SK-N-SH (cell line): ENCODE results near the gene ESD. TPM values are rescaled to one million over a fixed set of nuclear protein-coding genes. Genes with fewer than 3 reads are reported as not detected.

Experiments
- CTCF ChIA-PET: fragments of 300-600, 350-600 bp; formaldehyde crosslinking; extraction: SDS; loops from one replicate; lab custom pipeline; 2021; lab: Yijun Ruan, JAX
- POLR2A ChIA-PET: fragments of 350-600 bp; sonication (Branson Sonifier 250); formaldehyde crosslinking; extraction: SDS; loops from one replicate; lab custom pipeline; 2020; ENCODE audit warnings: antibody characterized with exemption, inconsistent platforms; lab: Yijun Ruan, JAX
- DNase-seq: peaks from one replicate; pipeline ENCODE4 v3.0.0; 2012
- H2AFZ ChIP-seq: fragments of 200-600 bp; sonication (generic); 2 replicates; pipeline ENCODE4 v1.8.1; 2016; ENCODE audit warnings: antibody characterized with exemption, mild to moderate bottlenecking, low read depth
- H3F3A ChIP-seq: fragments of 200-600 bp; sonication (generic); replicated peaks from 2 replicates; pipeline ENCODE3; 2016; ENCODE audit warnings: antibody characterized with exemption, mild to moderate bottlenecking; ENCODE audit not compliant: insufficient read depth
- H3K27ac ChIP-seq, 2 experiments: fragments of 200-500 bp in 1 of 2; fragments of 200-600 bp in 1 of 2; sonication (Bioruptor generic) in 1 of 2; sonication (generic), shearing (Covaris generic) in 1 of 2; 2 replicates each; pipeline versions ENCODE4 v1.5.1 to v1.6.1; 2014 to 2016; ENCODE audit warnings: low read depth in 2 of 2, inconsistent platforms in 1 of 2, low read length in 1 of 2, mild to moderate bottlenecking in 1 of 2, mixed read lengths in 1 of 2
- H3K27me3 ChIP-seq: fragments of 200-600 bp; sonication (generic), shearing (Covaris generic); 2 replicates; pipeline ENCODE4 v1.6.1; 2016; ENCODE audit warnings: mixed run types; ENCODE audit not compliant: insufficient read depth
- H3K36me3 ChIP-seq, 2 experiments: fragments of 200-500 bp in 1 of 2; fragments of 200-600 bp in 1 of 2; sonication (Bioruptor generic) in 1 of 2; sonication (generic) in 1 of 2; replicated peaks in 1 of 2; 2 replicates each; pipeline versions ENCODE3 to v1.5.1; 2014 to 2016; ENCODE audit warnings: low read length in 1 of 2, mild to moderate bottlenecking in 1 of 2; ENCODE audit not compliant: insufficient read depth in 2 of 2, control insufficient read depth in 1 of 2
- H3K4me1 ChIP-seq, 2 experiments: fragments of 200-500 bp in 1 of 2; fragments of 200-600 bp in 1 of 2; sonication (Bioruptor generic) in 1 of 2; sonication (generic), shearing (Covaris generic) in 1 of 2; 2 replicates each; pipeline versions ENCODE4 v1.5.1 to v1.6.1; 2014 to 2016; ENCODE audit warnings: low read depth in 1 of 2, low read length in 1 of 2, mixed run types in 1 of 2; ENCODE audit not compliant: insufficient read depth in 2 of 2, control insufficient read depth in 1 of 2
- H3K4me2 ChIP-seq: fragments of 200-600 bp; sonication (generic), shearing (Covaris generic); 2 replicates; pipeline ENCODE4 v1.6.1; 2017; ENCODE audit warnings: mixed run types
- H3K4me3 ChIP-seq, 2 experiments: fragments of 200-500 bp in 1 of 2; fragments of 200-600 bp in 1 of 2; sonication (Bioruptor generic) in 1 of 2; sonication (generic), shearing (Covaris generic) in 1 of 2; 2 replicates each; pipeline versions ENCODE4 v1.5.1 to v1.8.1; 2014 to 2016; ENCODE audit warnings: low read depth in 2 of 2, inconsistent platforms in 1 of 2, low read length in 1 of 2, mild to moderate bottlenecking in 1 of 2, mixed read lengths in 1 of 2, moderate library complexity in 1 of 2
- H3K79me2 ChIP-seq: fragments of 200-600 bp; sonication (generic); 2 replicates; pipeline ENCODE4 v1.8.1; 2017; ENCODE audit warnings: mild to moderate bottlenecking; ENCODE audit not compliant: insufficient read depth
- H3K9ac ChIP-seq: fragments of 200-600 bp; sonication (generic); 2 replicates; pipeline ENCODE4 v1.6.1; 2017; ENCODE audit warnings: mixed run types
- H3K9me2 ChIP-seq: fragments of 200-600 bp; sonication (generic); 2 replicates; pipeline ENCODE4 v1.6.1; 2017; ENCODE audit warnings: mixed run types
- H3K9me3 ChIP-seq: fragments of 200-600 bp; sonication (generic); 2 replicates; pipeline ENCODE4 v1.6.1; 2017; ENCODE audit warnings: mixed run types, mild to moderate bottlenecking, moderate library complexity
- H4K20me1 ChIP-seq: fragments of 200-600 bp; sonication (generic); 2 replicates; pipeline ENCODE4 v1.6.1; 2017; ENCODE audit warnings: mild to moderate bottlenecking, mixed run types; ENCODE audit not compliant: insufficient read depth
- EP300 ChIP-seq, 2 experiments: IDR thresholded peaks; 2 replicates each; pipeline versions ENCODE4 v1.4.0 to v1.6.1; 2012; ENCODE audit warnings: borderline replicate concordance in 1 of 2, low read depth in 1 of 2, low read length in 1 of 2
- JUND ChIP-seq: IDR thresholded peaks from 2 replicates; pipeline ENCODE4 v1.4.0; 2012
- MAX ChIP-seq: IDR thresholded peaks from 2 replicates; pipeline ENCODE4 v1.4.0; 2012; ENCODE audit warnings: low read depth
- MEF2A ChIP-seq: IDR thresholded peaks from 2 replicates; pipeline ENCODE4 v1.4.0; 2012; ENCODE audit warnings: low read depth, borderline replicate concordance
- NFIC ChIP-seq: IDR thresholded peaks from 2 replicates; pipeline ENCODE4 v1.4.0; 2012; ENCODE audit warnings: borderline replicate concordance
- NRF1 ChIP-seq: IDR thresholded peaks from 2 replicates; pipeline ENCODE4 v1.6.1; 2012; ENCODE audit warnings: low read depth, mild to moderate bottlenecking, low read length
- RCOR1 ChIP-seq: fragments of 150-350 bp; IDR thresholded peaks from 2 replicates; pipeline ENCODE4 v1.6.1; 2017; ENCODE audit warnings: antibody characterized with exemption, low read length
- SIN3A ChIP-seq: IDR thresholded peaks from 2 replicates; pipeline ENCODE4 v1.6.1; 2012; ENCODE audit warnings: low read depth, mild to moderate bottlenecking, low read length, moderate library complexity, borderline replicate concordance
- TAF1 ChIP-seq: IDR thresholded peaks from 2 replicates; pipeline ENCODE4 v1.6.1; 2012; ENCODE audit warnings: low read depth, mild to moderate bottlenecking, low read length, moderate library complexity, borderline replicate concordance
- TCF12 ChIP-seq: IDR thresholded peaks from 2 replicates; pipeline ENCODE4 v1.4.0; 2012
- WGBS: methylation state at CpG from one replicate; pipeline ENCODE4 v1.1.6; 2017; ENCODE audit warnings: low lambda C conversion rate; 5-methylcytosine and 5-hydroxymethylcytosine counted together
- polyA plus RNA-seq, 3 experiments: library from polyadenylated mRNA; depleted of rRNA; stranded (reverse); fragments of >200 nt; gene quantifications; 2 replicates each; pipeline ENCODE4 v1.2.3, GENCODE V29; 2012
- TF ChIP-seq, protein P1 (sequence below): IDR thresholded peaks from 2 replicates; pipeline ENCODE4 v1.4.0; 2012; ENCODE audit warnings: low read depth, borderline replicate concordance

ESD gene
- polyA plus RNA-seq, 1 of the 3 experiments (the other 2 are of a cell fraction): 80.9 TPM

- ChIA-PET CTCF (interaction anchor here (1.3 kb wide), 1 partner anchor 17 kb away, joined by 4 read pairs; no protein-coding TSS in a partner anchor), POLR2A (no interaction called here)
- Histone ChIP-seq H3K9me3 (no peaks in the 10 kb centered on the region), H3K4me1 (no peaks in the 10 kb centered on the region; a peak in 2 of 4 replicates), H3K4me2 (no peak overlapping the region), H4K20me1 (no peaks in the 10 kb centered on the region), H3K4me3 (no peak overlapping the region), H3F3A (peaks cover 11% of the 10 kb centered on the region), H3K9ac (no peak overlapping the region), H3K36me3 (peaks cover 91 to 97% of the 10 kb centered on the region in 2 experiments), H3K9me2 (no peaks in the 10 kb centered on the region), H3K27me3 (no peaks in the 10 kb centered on the region), H3K27ac (no peak overlapping the region), H3K79me2 (no peaks in the 10 kb centered on the region), H2AFZ (no peak overlapping the region)
- DNase-seq: no peak
- TF ChIP-seq EP300 (IDR thresholded peaks at IDR 0.05; ENCODE audit: borderline replicate concordance in 1 of 2, low read depth in 1 of 2, low read length in 1 of 2): no peak
- TF ChIP-seq RCOR1: no peak
- TF ChIP-seq NRF1: no peak
- TF ChIP-seq, protein P1, sequence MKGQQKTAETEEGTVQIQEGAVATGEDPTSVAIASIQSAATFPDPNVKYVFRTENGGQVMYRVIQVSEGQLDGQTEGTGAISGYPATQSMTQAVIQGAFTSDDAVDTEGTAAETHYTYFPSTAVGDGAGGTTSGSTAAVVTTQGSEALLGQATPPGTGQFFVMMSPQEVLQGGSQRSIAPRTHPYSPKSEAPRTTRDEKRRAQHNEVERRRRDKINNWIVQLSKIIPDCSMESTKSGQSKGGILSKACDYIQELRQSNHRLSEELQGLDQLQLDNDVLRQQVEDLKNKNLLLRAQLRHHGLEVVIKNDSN: no peak
- TF ChIP-seq SIN3A: no peak
- WGBS: 100% methylated on average over 1 of the region's 1 CpG
Measured at GRCh38 chr13:46782066-46782465, 14.9 kb downstream of the ESD start.

DNA sequence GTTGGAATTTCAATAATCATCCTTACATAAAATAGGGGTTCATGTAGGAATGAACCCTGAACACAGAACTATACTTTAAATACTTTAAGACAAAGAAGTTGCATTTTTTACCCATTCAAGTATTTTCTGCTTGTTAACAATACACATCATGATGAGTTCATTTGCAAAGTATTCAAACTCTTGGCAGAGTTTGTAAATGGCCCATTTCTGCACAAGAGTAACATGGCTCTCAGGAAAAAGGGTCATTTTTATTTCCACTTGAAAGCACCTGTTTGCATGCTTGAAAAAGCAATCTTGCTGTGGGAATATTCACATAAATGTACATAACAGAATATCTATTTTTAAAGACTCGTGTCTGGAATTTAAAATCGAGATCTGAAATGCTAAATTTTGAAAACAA is 18.1 kb downstream of the ESD start:
- Histone ChIP-seq H4K20me1 (no peaks in the 10 kb centered on the region), H3K9me3 (no peaks in the 10 kb centered on the region)

GRCh38 chr13:46778095-46778494 is 18.9 kb downstream of the ESD start:
- no peak for DNase-seq
- H3K27ac ChIP-seq: peak overlapping the region in 1 of 2 experiments; percentile 1; a peak in 1 of 4 replicates
- H3K9ac ChIP-seq: no peak overlapping the region
- no peaks in the 10 kb centered on the region for H3K9me3 ChIP-seq
- TF ChIP-seq TCF12: peak; percentile 33; the same call in 1 of the 2 replicates
- TF ChIP-seq MAX: no peak
- no peaks in the 10 kb centered on the region for H3K79me2 ChIP-seq
- ChIA-PET CTCF (no interaction called here), POLR2A (no interaction called here)
- no peak overlapping the region for H3K4me3 ChIP-seq
- no peak overlapping the region for H2AFZ ChIP-seq
- H4K20me1 ChIP-seq: no peaks in the 10 kb centered on the region
- peaks cover 91 to 97% of the 10 kb centered on the region in 2 experiments for H3K36me3 ChIP-seq
- no peak overlapping the region for H3K4me2 ChIP-seq
- 83% methylated on average over 3 of the region's 3 CpGs for WGBS
- H3K4me1 ChIP-seq: no peaks in the 10 kb centered on the region; a peak in 2 of 4 replicates
- H3F3A ChIP-seq: peaks cover 11% of the 10 kb centered on the region
- H3K27me3 ChIP-seq: no peaks in the 10 kb centered on the region
- no peaks in the 10 kb centered on the region for H3K9me2 ChIP-seq

More for the DNA sequence above, 18.1 kb downstream of the ESD start:
- WGBS: 95% methylated on average over 2 of the region's 2 CpGs
- ChIA-PET POLR2A (no interaction called here), CTCF (no interaction called here)
- peaks cover 91 to 97% of the 10 kb centered on the region in 2 experiments for H3K36me3 ChIP-seq
- H2AFZ ChIP-seq: no peak overlapping the region
- no peak overlapping the region for H3K4me3 ChIP-seq
- H3K27me3 ChIP-seq: no peaks in the 10 kb centered on the region
- peaks cover 11% of the 10 kb centered on the region for H3F3A ChIP-seq
- no peak overlapping the region for H3K9ac ChIP-seq
- peak overlapping the region in 1 of 2 experiments; percentile 1; a peak in 1 of 4 replicates for H3K27ac ChIP-seq
- no peak overlapping the region for H3K4me2 ChIP-seq
- TF ChIP-seq TAF1 (no peak), NFIC (peak; percentile 47; the same call in 1 of the 2 replicates), TCF12 (peak; percentile 15; the same call in 1 of the 2 replicates), MEF2A (no peak), JUND (peak; percentile 10; the same call in 1 of the 2 replicates)
- no peak for DNase-seq
- no peaks in the 10 kb centered on the region for H3K9me2 ChIP-seq
- no peaks in the 10 kb centered on the region for H3K79me2 ChIP-seq
- no peaks in the 10 kb centered on the region; a peak in 2 of 4 replicates for H3K4me1 ChIP-seq
